C4-2B (cell line): ENCODE data around the gene SH3GL3.

Experiments
- ZFX ChIP-seq: fragments of 450-650 bp; IDR thresholded peaks from 2 replicates; pipeline ENCODE4 v1.6.1; 2017
- TF ChIP-seq, protein P1 (sequence below): fragments of 450-650 bp; conservative IDR thresholded peaks from 2 replicates; pipeline ENCODE4 v1.5.1; 2017; ENCODE audit warnings: mild to moderate bottlenecking

DNA sequence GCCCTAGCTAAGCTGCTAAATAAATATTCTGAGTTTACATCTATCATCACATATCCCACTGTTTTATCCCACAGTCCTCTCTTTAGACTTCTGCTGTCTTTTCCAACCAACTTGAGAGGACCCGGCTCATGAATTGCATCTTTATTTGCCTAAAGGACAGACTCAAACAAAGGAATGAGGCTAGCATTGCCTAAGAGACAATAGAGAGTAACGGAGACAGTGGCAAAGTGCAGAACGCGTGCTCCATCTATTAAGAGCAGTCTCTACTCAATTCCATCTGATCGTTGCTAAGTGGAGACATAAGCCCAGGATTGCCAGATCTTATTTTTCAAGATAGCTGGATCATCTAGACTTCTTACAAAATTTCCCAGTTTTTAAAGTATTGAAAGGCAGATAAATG lies 209.1 kb downstream of the SH3GL3 start:
- TF ChIP-seq, protein P1, sequence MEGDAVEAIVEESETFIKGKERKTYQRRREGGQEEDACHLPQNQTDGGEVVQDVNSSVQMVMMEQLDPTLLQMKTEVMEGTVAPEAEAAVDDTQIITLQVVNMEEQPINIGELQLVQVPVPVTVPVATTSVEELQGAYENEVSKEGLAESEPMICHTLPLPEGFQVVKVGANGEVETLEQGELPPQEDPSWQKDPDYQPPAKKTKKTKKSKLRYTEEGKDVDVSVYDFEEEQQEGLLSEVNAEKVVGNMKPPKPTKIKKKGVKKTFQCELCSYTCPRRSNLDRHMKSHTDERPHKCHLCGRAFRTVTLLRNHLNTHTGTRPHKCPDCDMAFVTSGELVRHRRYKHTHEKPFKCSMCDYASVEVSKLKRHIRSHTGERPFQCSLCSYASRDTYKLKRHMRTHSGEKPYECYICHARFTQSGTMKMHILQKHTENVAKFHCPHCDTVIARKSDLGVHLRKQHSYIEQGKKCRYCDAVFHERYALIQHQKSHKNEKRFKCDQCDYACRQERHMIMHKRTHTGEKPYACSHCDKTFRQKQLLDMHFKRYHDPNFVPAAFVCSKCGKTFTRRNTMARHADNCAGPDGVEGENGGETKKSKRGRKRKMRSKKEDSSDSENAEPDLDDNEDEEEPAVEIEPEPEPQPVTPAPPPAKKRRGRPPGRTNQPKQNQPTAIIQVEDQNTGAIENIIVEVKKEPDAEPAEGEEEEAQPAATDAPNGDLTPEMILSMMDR: no peak
- TF ChIP-seq ZFX: no peak
